T-cell (primary cell): Measurements from ENCODE around the gene DNMT3L. TPM values are rescaled to one million over a fixed set of nuclear protein-coding genes. Genes with fewer than 3 reads are reported as not detected.
"Not testable (repeated sequence)": the region's sequence is repeated elsewhere in the genome, so short reads cannot be mapped to it uniquely, and the experiment has no call there.

Source experiments
- ATAC-seq, 4 experiments: fragments of 200-7000 bp in 3 of 4; fragments of 150-1000 bp in 1 of 4; cut with Tn5 transposase; replicated peaks in 1 of 4; 1 replicate in 3 of 4; 2 replicates in 1 of 4; pipeline ENCODE4 v1.10.0; 2021; ENCODE audit warnings: moderate library complexity in 3 of 4, mild to moderate bottlenecking in 2 of 4, moderate number of reproducible peaks in 1 of 4
- CTCF ChIA-PET, 2 donors: fragments of 300-600 bp; sonication (Branson Sonifier 250); formaldehyde crosslinking; loops; one replicate each; lab custom pipeline; 2022; ENCODE audit warnings: antibody characterized with exemption in 2 of 2; lab: Charles Lee
- POLR2A ChIA-PET, 2 donors: fragments of 300-600 bp; sonication (Branson Sonifier 250); formaldehyde crosslinking; loops; one replicate each; lab custom pipeline; 2022; ENCODE audit warnings: antibody characterized with exemption in 2 of 2; lab: Charles Lee
- DNase-seq, 35 experiments: peaks; one replicate each; pipeline versions ENCODE4 v3.0.0 to v3.0.0-alpha.2; 2013 to 2023
- H3K27ac ChIP-seq: one replicate; pipeline ENCODE4 v1.5.1; 2013; ENCODE audit warnings: low read length
- H3K27me3 ChIP-seq, 2 experiments: replicated peaks in 1 of 2; 1 replicate in 1 of 2; 2 replicates in 1 of 2; pipeline versions ENCODE4 v1.6.1 to v1.7.0; 2013; ENCODE audit warnings: low read length in 1 of 2, mixed read lengths in 1 of 2; ENCODE audit not compliant: control insufficient read depth in 2 of 2, insufficient read depth in 2 of 2; ENCODE audit errors: extremely low read depth in 1 of 2
- H3K36me3 ChIP-seq, 2 donors: 1 replicate in 1 of 2; 2 replicates in 1 of 2; pipeline versions ENCODE4 v1.6.1 to v1.7.0; 2013; ENCODE audit warnings: low read length in 1 of 2; ENCODE audit not compliant: control insufficient read depth in 2 of 2, insufficient read depth in 1 of 2; ENCODE audit errors: extremely low read depth in 1 of 2
- H3K4me1 ChIP-seq, 2 experiments: 1 replicate in 1 of 2; 2 replicates in 1 of 2; pipeline versions ENCODE4 v1.6.1 to v1.7.0; 2013; ENCODE audit warnings: low read length in 2 of 2, mixed read lengths in 1 of 2; ENCODE audit not compliant: insufficient read depth in 2 of 2, control insufficient read depth in 1 of 2; ENCODE audit errors: extremely low read depth in 1 of 2
- H3K4me3 ChIP-seq, 2 donors: 1 replicate in 1 of 2; 2 replicates in 1 of 2; pipeline versions ENCODE4 v1.5.1 to v1.7.0; 2013; ENCODE audit warnings: mild to moderate bottlenecking in 2 of 2, low read length in 1 of 2, moderate library complexity in 1 of 2; ENCODE audit not compliant: control insufficient read depth in 1 of 2; ENCODE audit errors: extremely low read depth in 1 of 2
- H3K9me3 ChIP-seq: 2 replicates; pipeline ENCODE4 v1.7.0; 2013
- H3K27ac Mint-ChIP-seq, 2 donors: one replicate each; pipeline ENCODE4 v1.8.0; 2020 to 2021; ENCODE audit warnings: mild to moderate bottlenecking in 2 of 2, mixed read lengths in 2 of 2
- H3K27me3 Mint-ChIP-seq, 2 donors: one replicate each; pipeline ENCODE4 v1.8.0; 2021 to 2022; ENCODE audit warnings: mixed read lengths in 2 of 2
- H3K36me3 Mint-ChIP-seq: one replicate; pipeline ENCODE4 v1.8.0; 2021; ENCODE audit warnings: mixed read lengths
- H3K4me1 Mint-ChIP-seq, 3 donors: one replicate each; pipeline ENCODE4 v1.8.0; 2020 to 2022; ENCODE audit warnings: mixed read lengths in 3 of 3, mild to moderate bottlenecking in 1 of 3
- H3K4me3 Mint-ChIP-seq, 3 donors: one replicate each; pipeline ENCODE4 v1.8.0; 2020 to 2022; ENCODE audit warnings: mild to moderate bottlenecking in 3 of 3, mixed read lengths in 3 of 3, moderate library complexity in 3 of 3
- H3K9me3 Mint-ChIP-seq, 3 donors: one replicate each; pipeline ENCODE4 v1.8.0; 2020 to 2022; ENCODE audit warnings: mixed read lengths in 3 of 3
- WGBS: methylation state at CpG from one replicate; pipeline ENCODE4 v1.1.5; 2013; ENCODE audit warnings: missing lambda C conversion rate; ENCODE audit not compliant: insufficient coverage; 5-methylcytosine and 5-hydroxymethylcytosine counted together
- total RNA-seq, 35 experiments: library from RNA in 6 of 35; stranded (reverse) in 6 of 35; fragments of 120-200 nt in 1 of 35; gene quantifications; one replicate each; pipeline versions ENCODE4 v1.2.1 to v1.2.4 and lab custom pipeline; 2013 to 2026

The DNMT3L gene
- total RNA-seq, 5 donors from 2014 or later (not counting 1 experiment from before 2014, with no cell fraction given) = not detected

DNA sequence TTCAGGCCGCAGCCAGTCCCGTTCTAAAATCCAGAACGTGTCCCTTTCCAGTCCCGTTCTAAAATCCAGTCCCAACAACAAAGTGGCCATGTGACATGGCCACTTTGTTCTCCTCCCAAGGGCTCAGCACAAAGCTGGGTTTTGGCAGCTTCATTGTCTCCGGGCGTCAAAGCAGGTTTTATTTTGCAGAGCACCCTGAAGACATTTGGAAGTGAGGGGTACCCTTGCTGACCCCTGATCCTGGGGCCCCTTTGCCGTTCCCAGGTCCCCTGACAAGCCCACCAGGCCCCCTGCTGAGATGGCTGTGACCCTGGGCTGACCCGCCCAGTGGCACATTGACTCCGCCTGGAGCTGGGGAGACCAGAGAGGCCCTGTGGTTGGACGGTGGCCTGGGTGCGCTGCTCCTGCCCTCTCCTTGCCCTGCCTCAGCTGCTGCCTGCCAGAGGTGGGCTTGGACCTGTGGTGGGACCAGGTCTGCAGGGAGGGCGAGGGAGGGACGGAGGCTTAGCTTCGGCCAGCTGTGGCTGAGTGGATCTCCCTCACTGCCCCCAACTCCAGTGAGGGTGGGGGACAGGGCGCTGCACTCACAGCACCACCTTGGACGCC lies 42.4 kb upstream of the DNMT3L start:
- no peak for ATAC-seq
- 95% methylated on average over 14 of the region's 16 CpGs for WGBS
- CTCF ChIA-PET = no interaction called here
- POLR2A ChIA-PET = no interaction called here
- no peak overlapping the region for H3K27ac ChIP-seq
- H3K9me3 ChIP-seq = no peaks in the 10 kb centered on the region
- peaks cover 3% of the 10 kb centered on the region for H3K36me3 Mint-ChIP-seq
- H3K27me3 ChIP-seq = no peaks in the 10 kb centered on the region
- H3K36me3 ChIP-seq = peaks cover 6 to 22% of the 10 kb centered on the region in 2 donors
- H3K9me3 Mint-ChIP-seq = no peaks in the 10 kb centered on the region
- H3K4me3 ChIP-seq = no peak overlapping the region
- peaks cover 38 to 57% (median 47%) of the 10 kb centered on the region in 3 donors for H3K4me1 Mint-ChIP-seq
- no peak for DNase-seq
- H3K27ac Mint-ChIP-seq = peak overlapping the region in 1 of 2 donors; percentile 90
- peaks cover 13 to 52% of the 10 kb centered on the region in 2 experiments for H3K4me1 ChIP-seq
- no peaks in the 10 kb centered on the region for H3K27me3 Mint-ChIP-seq
- peak overlapping the region in 2 of 3 donors; percentile 41 to 83 for H3K4me3 Mint-ChIP-seq

DNA sequence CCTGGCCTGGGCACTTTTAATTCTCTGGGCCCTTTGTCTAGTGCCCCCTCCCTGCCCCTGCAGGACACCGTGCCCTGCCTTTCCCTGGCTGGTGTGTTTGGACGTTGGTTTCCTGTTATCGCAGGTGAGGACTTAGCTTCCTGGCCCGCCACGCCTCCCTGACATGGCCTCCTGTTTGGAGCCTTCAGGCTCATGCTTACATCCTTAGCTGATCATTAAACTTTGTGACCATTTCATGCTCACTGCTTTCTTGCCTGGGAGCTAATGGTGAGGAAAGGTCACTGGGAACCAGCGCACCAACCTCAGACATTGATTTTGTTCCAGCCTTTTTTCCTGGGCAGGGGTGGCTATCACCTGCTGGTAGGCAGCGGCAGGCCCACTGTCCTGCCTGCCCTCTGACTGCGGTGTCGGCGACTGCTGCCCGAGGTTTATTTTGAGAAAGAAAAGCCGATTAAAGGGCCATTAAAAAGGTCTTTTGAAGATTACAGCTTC lies 41.8 kb upstream of the DNMT3L start:
- Histone ChIP-seq H3K27ac (no peak overlapping the region), H3K4me1 (peaks cover 13 to 55% of the 10 kb centered on the region in 2 experiments), H3K9me3 (no peaks in the 10 kb centered on the region), H3K27me3 (no peaks in the 10 kb centered on the region), H3K36me3 (peaks cover 4 to 22% of the 10 kb centered on the region in 2 donors), H3K4me3 (no peak overlapping the region)
- no peak for ATAC-seq
- ChIA-PET POLR2A (no interaction called here), CTCF (interaction anchor here in 1 of 2 donors (0.9 kb wide), 1 partner anchor 220 kb away, joined by 3 read pairs; no protein-coding TSS in a partner anchor)
- H3K4me3 Mint-ChIP-seq = peak overlapping the region; percentile 41 to 83 (median 67)
- H3K4me1 Mint-ChIP-seq = peaks cover 42 to 61% (median 50%) of the 10 kb centered on the region in 3 donors
- no peaks in the 10 kb centered on the region for H3K27me3 Mint-ChIP-seq
- peak in 2 of 35 experiments; percentile 23 to 25 for DNase-seq
- no peaks in the 10 kb centered on the region for H3K9me3 Mint-ChIP-seq
- peaks cover 3% of the 10 kb centered on the region for H3K36me3 Mint-ChIP-seq
- H3K27ac Mint-ChIP-seq = peak overlapping the region; percentile 89 to 90
- WGBS = 94% methylated on average over 7 of the region's 12 CpGs

DNA sequence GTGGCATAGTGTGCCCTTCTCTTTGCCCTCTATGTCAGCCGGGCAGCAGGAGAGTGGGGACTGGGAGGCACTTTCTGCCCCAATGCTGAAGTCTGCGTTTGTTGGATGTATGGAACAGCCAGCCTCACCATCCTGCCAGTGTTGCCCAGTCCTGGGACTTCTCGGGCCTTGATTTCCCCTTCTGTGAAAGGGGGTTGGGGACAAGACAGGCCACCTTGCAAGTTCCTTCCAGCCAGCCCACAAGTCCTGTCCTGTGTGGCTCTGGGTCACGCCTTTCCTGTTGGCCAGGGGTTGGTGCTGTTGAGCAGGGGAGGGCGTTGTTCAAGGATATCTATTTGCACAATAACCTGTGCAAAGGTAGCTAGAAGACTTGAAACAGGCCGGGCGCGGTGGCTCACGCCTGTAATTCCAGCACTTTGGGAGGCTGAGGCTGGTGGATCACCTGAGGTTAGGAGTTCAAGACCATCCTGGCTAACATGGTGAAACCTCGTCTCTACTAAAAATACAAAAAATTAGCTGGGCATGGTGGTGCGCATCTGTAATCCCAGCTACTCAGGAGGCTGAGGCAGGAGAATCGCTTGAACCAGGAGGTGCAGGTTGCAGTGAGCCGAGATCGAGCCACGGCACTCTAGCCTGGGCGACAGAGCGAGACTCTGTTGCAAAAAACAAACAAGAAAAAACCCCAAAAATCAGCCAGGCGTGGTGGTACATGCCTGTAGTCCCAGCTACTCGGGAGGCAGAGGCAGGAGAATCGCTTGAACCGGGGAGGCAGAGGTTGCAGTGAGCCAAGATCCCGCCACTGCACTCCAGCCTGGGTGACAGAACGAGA lies 41.1 kb upstream of the DNMT3L start:
- H3K27me3 Mint-ChIP-seq, POLR2A ChIA-PET, H3K27me3 ChIP-seq, H3K9me3 ChIP-seq, H3K36me3 Mint-ChIP-seq, H3K4me3 ChIP-seq, ATAC-seq, H3K27ac ChIP-seq, DNase-seq, H3K9me3 Mint-ChIP-seq: not testable (repeated sequence)
- WGBS = 92% methylated on average over 9 of the region's 23 CpGs
- H3K4me3 Mint-ChIP-seq = peak overlapping the region; percentile 41 to 83 (median 61)
- H3K27ac Mint-ChIP-seq = peak overlapping the region; percentile 64 to 72
- peaks cover 15 to 61% of the 10 kb centered on the region in 2 experiments for H3K4me1 ChIP-seq
- CTCF ChIA-PET = interaction anchor here in 1 of 2 donors (0.9 kb wide), 1 partner anchor 219 kb away, joined by 3 read pairs; no protein-coding TSS in a partner anchor
- H3K4me1 Mint-ChIP-seq = peaks cover 50 to 63% (median 55%) of the 10 kb centered on the region in 3 donors
- H3K36me3 ChIP-seq = peaks cover 4 to 16% of the 10 kb centered on the region in 2 donors

DNA sequence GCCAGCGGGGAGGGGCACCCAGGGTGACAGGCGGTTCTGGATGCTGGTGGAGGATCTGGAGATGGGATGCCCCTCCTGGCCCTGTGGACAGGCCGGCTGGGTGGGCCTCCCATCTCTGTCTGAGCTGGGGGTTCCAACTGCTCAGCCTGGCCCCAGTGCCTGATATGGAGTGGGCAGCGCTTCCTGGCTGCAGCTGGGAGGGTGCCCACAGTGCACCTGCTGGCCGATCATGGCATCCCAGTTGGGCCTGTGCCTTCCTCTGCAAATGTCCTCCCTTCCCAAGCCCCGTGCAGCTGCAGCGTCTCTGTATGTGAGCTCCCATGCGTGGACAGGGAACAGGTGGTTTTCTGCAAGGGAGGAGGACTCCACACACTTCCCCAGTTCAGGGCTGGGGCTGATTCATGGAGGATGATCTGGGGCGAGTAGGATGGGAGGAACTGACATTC lies 40.3 kb upstream of the DNMT3L start:
- ChIA-PET CTCF (no interaction called here), POLR2A (no interaction called here)
- Mint-ChIP-seq H3K27ac (peak overlapping the region; percentile 64 to 72), H3K4me1 (peaks cover 56 to 66% (median 58%) of the 10 kb centered on the region in 3 donors), H3K4me3 (peak overlapping the region; percentile 41 to 83 (median 61)), H3K9me3 (no peaks in the 10 kb centered on the region), H3K27me3 (no peaks in the 10 kb centered on the region), H3K36me3 (no peaks in the 10 kb centered on the region)
- no peaks in the 10 kb centered on the region for H3K9me3 ChIP-seq
- H3K4me1 ChIP-seq = peaks cover 15 to 69% of the 10 kb centered on the region in 2 experiments
- H3K4me3 ChIP-seq = no peak overlapping the region
- no peak overlapping the region for H3K27ac ChIP-seq
- no peaks in the 10 kb centered on the region for H3K27me3 ChIP-seq
- 95% methylated on average over 6 of the region's 9 CpGs for WGBS
- ATAC-seq (no peak), DNase-seq (no peak)
- peaks cover 2 to 8% of the 10 kb centered on the region in 2 donors for H3K36me3 ChIP-seq

DNA sequence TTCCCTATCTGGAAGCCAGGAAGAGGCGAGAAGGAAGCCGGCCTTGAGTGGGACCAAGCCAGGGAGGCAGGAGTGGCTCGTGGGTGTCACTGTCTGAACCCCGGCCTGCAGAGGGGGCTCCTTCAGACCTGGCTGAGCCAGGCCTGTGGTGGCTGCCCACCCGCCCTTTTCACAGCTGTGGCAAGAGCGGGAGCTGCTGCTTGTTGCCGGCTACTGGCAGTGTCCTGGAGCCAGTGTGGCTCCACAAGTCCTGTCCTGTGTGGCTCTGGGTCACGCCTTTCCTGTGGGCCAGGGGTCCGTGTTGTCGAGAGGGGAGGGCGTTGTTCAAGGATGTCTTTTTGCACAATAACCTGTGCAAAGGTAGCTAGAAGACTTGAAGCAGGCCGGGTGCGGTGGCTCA lies 39.4 kb upstream of the DNMT3L start:
- 79% methylated on average over 6 of the region's 13 CpGs for WGBS
- peak overlapping the region; percentile 41 for H3K27ac ChIP-seq
- Mint-ChIP-seq H3K27me3 (no peaks in the 10 kb centered on the region), H3K4me1 (peaks cover 56 to 64% (median 58%) of the 10 kb centered on the region in 3 donors), H3K27ac (peak overlapping the region; percentile 65 to 66), H3K36me3 (no peaks in the 10 kb centered on the region), H3K9me3 (no peaks in the 10 kb centered on the region), H3K4me3 (peak overlapping the region; percentile 72 to 83 (median 82))
- DNase-seq = no peak
- CTCF ChIA-PET = no interaction called here
- H3K4me1 ChIP-seq = peaks cover 15 to 74% of the 10 kb centered on the region in 2 experiments
- POLR2A ChIA-PET = no interaction called here
- H3K9me3 ChIP-seq = no peaks in the 10 kb centered on the region
- no peaks in the 10 kb centered on the region for H3K36me3 ChIP-seq
- peak overlapping the region; percentile 55 to 59 for H3K4me3 ChIP-seq
- ATAC-seq = no peak
- H3K27me3 ChIP-seq = no peaks in the 10 kb centered on the region

DNA sequence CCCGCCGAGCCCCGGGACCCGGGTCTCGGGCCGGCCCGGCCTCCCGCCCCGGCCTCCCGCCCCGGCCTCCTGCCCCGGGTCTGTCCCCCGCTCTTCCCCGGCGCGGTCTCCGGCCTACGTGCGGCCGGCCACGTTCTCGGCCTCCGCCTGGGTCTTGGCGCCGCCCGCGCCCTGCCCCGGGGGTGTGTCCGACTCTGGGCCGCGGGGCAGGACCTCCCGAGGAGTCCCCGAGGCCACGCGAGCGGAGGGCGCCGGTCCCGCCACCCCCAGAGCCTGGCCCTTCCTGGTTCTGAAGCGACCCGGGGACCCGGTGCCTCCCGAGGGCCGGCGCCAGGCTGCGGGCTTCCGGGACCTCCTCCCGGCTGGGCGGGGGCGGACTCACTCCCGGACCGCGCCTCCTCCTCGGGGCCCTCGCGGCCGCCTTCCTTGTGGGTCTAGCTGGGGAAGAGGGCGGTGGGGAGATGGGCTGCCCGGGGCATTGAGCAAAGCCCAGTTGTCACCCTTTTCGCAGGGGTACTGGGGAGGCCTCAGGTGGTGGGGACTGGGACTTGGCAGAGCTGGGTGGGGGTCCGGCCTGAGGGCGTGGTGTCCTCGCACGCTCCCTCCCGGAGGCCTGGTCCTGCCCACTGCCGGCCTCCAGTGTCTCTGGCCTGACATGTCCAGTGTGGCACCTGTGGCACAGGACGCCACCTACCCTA lies 38.7 kb upstream of the DNMT3L start:
- Mint-ChIP-seq H3K4me1 (peaks cover 59 to 67% (median 60%) of the 10 kb centered on the region in 3 donors), H3K4me3 (peak overlapping the region; percentile 72 to 83 (median 82)), H3K36me3 (no peaks in the 10 kb centered on the region), H3K27ac (peak overlapping the region; percentile 65 to 66), H3K9me3 (no peaks in the 10 kb centered on the region), H3K27me3 (no peaks in the 10 kb centered on the region)
- DNase-seq (peak in 31 of 35 experiments; percentile 13 to 65 (median 36)), ATAC-seq (peak; percentile 42 to 69 (median 66))
- 0% methylated on average over 48 of the region's 67 CpGs for WGBS
- ChIA-PET POLR2A (no interaction called here), CTCF (no interaction called here)
- H3K9me3 ChIP-seq = no peaks in the 10 kb centered on the region
- no peaks in the 10 kb centered on the region for H3K36me3 ChIP-seq
- no peaks in the 10 kb centered on the region for H3K27me3 ChIP-seq
- H3K27ac ChIP-seq = peak overlapping the region; percentile 41
- H3K4me1 ChIP-seq = peaks cover 15 to 82% of the 10 kb centered on the region in 2 experiments
- peak overlapping the region; percentile 55 to 59 for H3K4me3 ChIP-seq
